Esophagus muscularis mucosa (tissue), 3 donors: ENCODE measurements around the gene C19orf44.

Experiments
- CTCF ChIP-seq, 3 experiments: fragments of 200-600 bp in 2 of 3; fragments of 450-650 bp in 1 of 3; sonication (generic) in 2 of 3; IDR thresholded peaks; one replicate each; pipeline ENCODE4 v1.5.1; 2017 to 2019; ENCODE audit warnings: antibody characterized with exemption in 3 of 3, mild to moderate bottlenecking in 2 of 3, moderate library complexity in 1 of 3
- POLR2A ChIP-seq: fragments of 450-650 bp; IDR thresholded peaks from one replicate; pipeline ENCODE4 v1.6.1; 2017; ENCODE audit warnings: antibody characterized with exemption, moderate library complexity, mild to moderate bottlenecking, low read depth

GRCh38 chr19:16566161-16566560 is 70.0 kb downstream of the C19orf44 start:
- TF ChIP-seq POLR2A (no peak), CTCF (IDR thresholded peaks at IDR 0.05) (no peak)
